Activated CD8-positive, alpha-beta memory T cell treated with anti-CD3 and anti-CD28 coated beads, Interleukin-2, amount 50 U/mL, for 48 hours (primary cell): ENCODE results near the gene ANO1.

Experiments used
- DNase-seq: peaks from one replicate; pipeline ENCODE4 v3.0.0-alpha.2; 2020

Gene ANO1

GRCh38 chr11:70142221-70142875, 64.2 kb downstream of the ANO1 start:
- no peak for DNase-seq

- no peak for DNase-seq
These were observed 66.1 kb downstream of the ANO1 start for GRCh38 chr11:70144262-70144661.

GRCh38 chr11:70145071-70145470, 67.0 kb downstream of the ANO1 start:
- DNase-seq = no peak

- DNase-seq = no peak
These were observed 67.7 kb downstream of the ANO1 start for GRCh38 chr11:70145841-70146240.

GRCh38 chr11:70146299-70146698, 68.2 kb downstream of the ANO1 start:
- DNase-seq = no peak

GRCh38 chr11:70146895-70147520, 68.9 kb downstream of the ANO1 start:
- DNase-seq = no peak

GRCh38 chr11:70147668-70148067, 69.6 kb downstream of the ANO1 start:
- DNase-seq = no peak

- no peak for DNase-seq
These were observed 73.6 kb downstream of the ANO1 start for GRCh38 chr11:70151671-70152070.

GRCh38 chr11:70153133-70153727, 75.1 kb downstream of the ANO1 start:
- no peak for DNase-seq

- DNase-seq = no peak
These were observed 77.3 kb downstream of the ANO1 start for GRCh38 chr11:70155386-70155785.

- no peak for DNase-seq
These were observed 78.3 kb downstream of the ANO1 start for GRCh38 chr11:70156291-70157037.

- no peak for DNase-seq
These were observed 80.1 kb downstream of the ANO1 start for GRCh38 chr11:70158201-70158600.

GRCh38 chr11:70158757-70159389, 80.8 kb downstream of the ANO1 start:
- no peak for DNase-seq

GRCh38 chr11:70159627-70160570, 81.8 kb downstream of the ANO1 start:
- DNase-seq = no peak

- no peak for DNase-seq
These were observed 83.0 kb downstream of the ANO1 start for GRCh38 chr11:70161043-70161625.

GRCh38 chr11:70164705-70165104, 86.6 kb downstream of the ANO1 start:
- no peak for DNase-seq

GRCh38 chr11:70167120-70167519, 89.0 kb downstream of the ANO1 start:
- no peak for DNase-seq

GRCh38 chr11:70167723-70168404, 89.7 kb downstream of the ANO1 start:
- no peak for DNase-seq

- DNase-seq = no peak
These were observed 90.3 kb downstream of the ANO1 start for GRCh38 chr11:70168405-70168754.

GRCh38 chr11:70169127-70169526, 91.0 kb downstream of the ANO1 start:
- no peak for DNase-seq

- DNase-seq = no peak
These were observed 91.5 kb downstream of the ANO1 start for GRCh38 chr11:70169632-70170031.
